GM10266 (cell line): ENCODE results near the gene ETFB.

Experiments
- DNase-seq: peaks from one replicate; pipeline ENCODE4 v3.0.0; 2012; ENCODE audit errors: extremely low spot score
- TF ChIP-seq, protein P1 (sequence below): IDR thresholded peaks from 2 replicates; pipeline ENCODE4 v1.5.1; 2012; ENCODE audit warnings: mild to moderate bottlenecking, low read depth; ENCODE audit not compliant: control insufficient read depth, insufficient read depth; ENCODE audit errors: missing control alignments

ETFB gene

DNA sequence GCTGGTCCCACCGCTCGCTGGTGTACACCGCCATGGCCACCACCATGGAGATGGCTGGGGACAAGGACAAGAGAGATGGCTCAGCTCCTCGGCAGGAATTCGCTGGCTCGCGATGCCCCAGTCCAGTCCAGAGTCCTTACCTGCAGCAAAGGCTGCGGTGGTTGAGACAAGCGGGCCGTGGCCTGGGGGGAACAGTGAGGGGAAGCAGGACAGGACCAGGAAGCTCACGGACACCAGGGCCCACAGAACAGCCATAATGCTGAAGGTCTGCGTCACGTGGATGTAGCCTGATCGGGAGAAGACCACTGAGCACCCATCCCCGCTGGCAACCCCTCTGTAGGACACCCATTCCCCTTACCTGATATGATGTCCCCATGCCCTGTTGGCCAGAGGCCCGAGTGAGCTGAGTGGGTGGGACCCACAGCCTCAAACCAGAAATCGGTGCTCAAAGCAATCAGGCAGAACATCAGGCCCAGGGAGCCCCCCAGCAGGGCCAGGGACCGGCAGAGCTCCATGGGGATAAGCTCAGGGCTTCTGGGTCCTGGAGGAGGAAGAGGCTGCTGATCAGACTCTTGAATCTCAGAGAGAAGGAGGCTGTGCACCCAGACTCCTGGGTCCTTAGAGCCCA is 5.9 kb upstream of the ETFB start:
- DNase-seq, result no peak
- TF ChIP-seq, protein P1, sequence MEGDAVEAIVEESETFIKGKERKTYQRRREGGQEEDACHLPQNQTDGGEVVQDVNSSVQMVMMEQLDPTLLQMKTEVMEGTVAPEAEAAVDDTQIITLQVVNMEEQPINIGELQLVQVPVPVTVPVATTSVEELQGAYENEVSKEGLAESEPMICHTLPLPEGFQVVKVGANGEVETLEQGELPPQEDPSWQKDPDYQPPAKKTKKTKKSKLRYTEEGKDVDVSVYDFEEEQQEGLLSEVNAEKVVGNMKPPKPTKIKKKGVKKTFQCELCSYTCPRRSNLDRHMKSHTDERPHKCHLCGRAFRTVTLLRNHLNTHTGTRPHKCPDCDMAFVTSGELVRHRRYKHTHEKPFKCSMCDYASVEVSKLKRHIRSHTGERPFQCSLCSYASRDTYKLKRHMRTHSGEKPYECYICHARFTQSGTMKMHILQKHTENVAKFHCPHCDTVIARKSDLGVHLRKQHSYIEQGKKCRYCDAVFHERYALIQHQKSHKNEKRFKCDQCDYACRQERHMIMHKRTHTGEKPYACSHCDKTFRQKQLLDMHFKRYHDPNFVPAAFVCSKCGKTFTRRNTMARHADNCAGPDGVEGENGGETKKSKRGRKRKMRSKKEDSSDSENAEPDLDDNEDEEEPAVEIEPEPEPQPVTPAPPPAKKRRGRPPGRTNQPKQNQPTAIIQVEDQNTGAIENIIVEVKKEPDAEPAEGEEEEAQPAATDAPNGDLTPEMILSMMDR, result no peak

- DNase-seq, result no peak
- TF ChIP-seq, protein P1, result no peak
These were observed 5.0 kb upstream of the ETFB start for GRCh38 chr19:51371186-51371690.

DNA sequence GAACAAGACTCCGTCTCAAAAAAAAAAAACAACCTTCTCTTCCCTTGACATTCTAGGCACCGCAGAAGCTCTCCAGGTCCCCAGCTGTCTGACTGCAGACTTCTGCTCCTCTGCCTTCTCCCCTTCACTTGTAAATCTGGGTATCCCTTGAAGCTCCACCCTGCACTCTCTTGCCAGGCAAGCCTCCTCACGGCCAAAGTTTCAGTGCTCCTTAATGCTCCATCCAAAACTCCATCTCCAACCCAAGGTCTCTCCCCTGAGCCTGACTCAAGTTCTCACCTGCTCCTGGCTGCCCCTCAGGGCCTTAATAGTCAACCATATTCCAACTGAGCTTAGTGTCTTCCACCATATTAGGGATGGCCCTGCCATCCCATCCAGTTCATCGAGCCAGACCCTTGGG is 4.0 kb upstream of the ETFB start:
- no peak for DNase-seq
- TF ChIP-seq, protein P1, result no peak

GRCh38 chr19:51368366-51369282 is 2.4 kb upstream of the ETFB start, which contains the start of gene CLDND2:
TSS of gene CLDND2 (minus strand) at chr19:51369003. CDS start at chr19:51368577, 426 bp downstream.
- DNase-seq, result no peak
- TF ChIP-seq, protein P1, result no peak

GRCh38 chr19:51367565-51368365 is 1.6 kb upstream of the ETFB start:
- TF ChIP-seq, protein P1, result no peak
- peak; percentile 97 for DNase-seq

GRCh38 chr19:51367255-51367564 is 1.0 kb upstream of the ETFB start:
- TF ChIP-seq, protein P1, result no peak
- no peak for DNase-seq
